DND-41 (cell line): ENCODE results near the gene POFUT2.

Experiments
- EZH2 ChIP-seq: IDR thresholded peaks from 3 replicates; pipeline ENCODE4 v1.6.1; 2012; ENCODE audit warnings: borderline replicate concordance, low read depth, mild to moderate bottlenecking, moderate library complexity, low read length, inconsistent platforms; ENCODE audit not compliant: severe bottlenecking
- TF ChIP-seq, protein P1 (sequence below): IDR thresholded peaks from 2 replicates; pipeline ENCODE4 v1.5.1; 2012; ENCODE audit warnings: borderline replicate concordance, low read length, moderate library complexity, mild to moderate bottlenecking; ENCODE audit not compliant: poor library complexity, severe bottlenecking; ENCODE audit errors: extremely low read depth

DNA sequence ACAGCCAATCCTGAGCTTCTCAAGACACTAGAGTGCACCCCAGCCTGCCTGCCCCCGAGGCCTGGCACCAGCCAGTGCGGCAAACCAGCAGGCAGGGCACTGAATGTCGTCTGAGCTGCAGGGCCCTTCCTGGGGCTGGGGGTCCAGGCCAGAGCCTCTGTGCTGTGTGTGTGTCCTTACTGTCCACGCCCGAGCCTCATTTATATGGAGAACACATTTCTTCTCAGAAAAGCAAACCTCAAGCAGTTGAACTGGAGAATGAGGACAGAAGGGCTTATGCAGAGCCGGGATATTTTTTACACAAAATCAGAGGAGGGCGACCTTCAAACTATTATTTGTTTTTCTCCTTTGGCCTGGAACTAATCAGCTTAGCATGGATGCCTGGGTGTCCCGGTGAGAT is 52.7 kb downstream of the POFUT2 start:
- TF ChIP-seq, protein P1, sequence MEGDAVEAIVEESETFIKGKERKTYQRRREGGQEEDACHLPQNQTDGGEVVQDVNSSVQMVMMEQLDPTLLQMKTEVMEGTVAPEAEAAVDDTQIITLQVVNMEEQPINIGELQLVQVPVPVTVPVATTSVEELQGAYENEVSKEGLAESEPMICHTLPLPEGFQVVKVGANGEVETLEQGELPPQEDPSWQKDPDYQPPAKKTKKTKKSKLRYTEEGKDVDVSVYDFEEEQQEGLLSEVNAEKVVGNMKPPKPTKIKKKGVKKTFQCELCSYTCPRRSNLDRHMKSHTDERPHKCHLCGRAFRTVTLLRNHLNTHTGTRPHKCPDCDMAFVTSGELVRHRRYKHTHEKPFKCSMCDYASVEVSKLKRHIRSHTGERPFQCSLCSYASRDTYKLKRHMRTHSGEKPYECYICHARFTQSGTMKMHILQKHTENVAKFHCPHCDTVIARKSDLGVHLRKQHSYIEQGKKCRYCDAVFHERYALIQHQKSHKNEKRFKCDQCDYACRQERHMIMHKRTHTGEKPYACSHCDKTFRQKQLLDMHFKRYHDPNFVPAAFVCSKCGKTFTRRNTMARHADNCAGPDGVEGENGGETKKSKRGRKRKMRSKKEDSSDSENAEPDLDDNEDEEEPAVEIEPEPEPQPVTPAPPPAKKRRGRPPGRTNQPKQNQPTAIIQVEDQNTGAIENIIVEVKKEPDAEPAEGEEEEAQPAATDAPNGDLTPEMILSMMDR, result no peak
- no peak for TF ChIP-seq EZH2
